ENCODE results near the gene MBP.
A peak's percentile ranks its signal among the peaks of the same experiment; 100 is the strongest.

MBP gene

GRCh38 chr18:77008006-77008405 lies 124.6 kb downstream of the MBP start:
- DNase-seq (ENCODE audit: insufficient read length, low spot score) (no peak), FAIRE-seq (no peak)
- TF ChIP-seq TAF1 (IDR thresholded peaks at IDR 0.05; ENCODE audit: low read depth, low read length), result no peak
- TF ChIP-seq POLR2AphosphoS5 (IDR thresholded peaks at IDR 0.05; ENCODE audit: low read depth, low read length), result no peak
- no peak for TF ChIP-seq POLR2A (IDR thresholded peaks at IDR 0.05; ENCODE audit: low read depth, low read length)
- TF ChIP-seq PAX5 (IDR thresholded peaks at IDR 0.05; ENCODE audit: insufficient read depth, low read length, severe bottlenecking), result no peak
- TF ChIP-seq SPI1 (IDR thresholded peaks at IDR 0.05; ENCODE audit: low read depth, low read length), result no peak
- TF ChIP-seq POU2F2 (IDR thresholded peaks at IDR 0.05; ENCODE audit: low read depth, low read length), result no peak

- TF ChIP-seq POU2F2 (IDR thresholded peaks at IDR 0.05; ENCODE audit: low read depth, low read length), result no peak
- no peak for TF ChIP-seq POLR2A (IDR thresholded peaks at IDR 0.05; ENCODE audit: low read depth, low read length)
- TF ChIP-seq TAF1 (IDR thresholded peaks at IDR 0.05; ENCODE audit: low read depth, low read length), result no peak
- no peak for TF ChIP-seq PAX5 (IDR thresholded peaks at IDR 0.05; ENCODE audit: insufficient read depth, low read length, severe bottlenecking)
- no peak for TF ChIP-seq POLR2AphosphoS5 (IDR thresholded peaks at IDR 0.05; ENCODE audit: low read depth, low read length)
- no peak for TF ChIP-seq SPI1 (IDR thresholded peaks at IDR 0.05; ENCODE audit: low read depth, low read length)
- FAIRE-seq, result no peak
- no peak for DNase-seq (ENCODE audit: insufficient read length, low spot score)
Measured at GRCh38 chr18:77007251-77007650, 125.3 kb downstream of the MBP start.

- DNase-seq (ENCODE audit: insufficient read length, low spot score), result no peak
- TF ChIP-seq SPI1 (IDR thresholded peaks at IDR 0.05; ENCODE audit: low read depth, low read length), result no peak
- no peak for FAIRE-seq
Measured at GRCh38 chr18:77006305-77007175, 126.0 kb downstream of the MBP start.

GRCh38 chr18:77005651-77006195 lies 126.9 kb downstream of the MBP start:
- DNase-seq (ENCODE audit: insufficient read length, low spot score), result no peak
- no peak for FAIRE-seq
- TF ChIP-seq POLR2A (IDR thresholded peaks at IDR 0.05; ENCODE audit: low read depth, low read length) (no peak), SPI1 (IDR thresholded peaks at IDR 0.05; ENCODE audit: low read depth, low read length) (no peak), TAF1 (IDR thresholded peaks at IDR 0.05; ENCODE audit: low read depth, low read length) (no peak), POLR2AphosphoS5 (IDR thresholded peaks at IDR 0.05; ENCODE audit: low read depth, low read length) (no peak), POU2F2 (IDR thresholded peaks at IDR 0.05; ENCODE audit: low read depth, low read length) (no peak), PAX5 (IDR thresholded peaks at IDR 0.05; ENCODE audit: insufficient read depth, low read length, severe bottlenecking) (no peak)

GRCh38 chr18:77004555-77005380 lies 127.8 kb downstream of the MBP start:
- DNase-seq (ENCODE audit: insufficient read length, low spot score) (no peak), FAIRE-seq (peak; percentile 60)
- TF ChIP-seq SPI1 (IDR thresholded peaks at IDR 0.05; ENCODE audit: low read depth, low read length), result peak; percentile 10; the same call in 1 of the 2 replicates
- no peak for TF ChIP-seq POU2F2 (IDR thresholded peaks at IDR 0.05; ENCODE audit: low read depth, low read length)
- no peak for TF ChIP-seq POLR2A (IDR thresholded peaks at IDR 0.05; ENCODE audit: low read depth, low read length)
- TF ChIP-seq PAX5 (IDR thresholded peaks at IDR 0.05; ENCODE audit: insufficient read depth, low read length, severe bottlenecking), result no peak

- DNase-seq (ENCODE audit: insufficient read length, low spot score) (no peak), FAIRE-seq (no peak)
- no peak for TF ChIP-seq POLR2AphosphoS5 (IDR thresholded peaks at IDR 0.05; ENCODE audit: low read depth, low read length)
- no peak for TF ChIP-seq TAF1 (IDR thresholded peaks at IDR 0.05; ENCODE audit: low read depth, low read length)
- no peak for TF ChIP-seq POU2F2 (IDR thresholded peaks at IDR 0.05; ENCODE audit: low read depth, low read length)
- TF ChIP-seq SPI1 (IDR thresholded peaks at IDR 0.05; ENCODE audit: low read depth, low read length), result no peak
- no peak for TF ChIP-seq PAX5 (IDR thresholded peaks at IDR 0.05; ENCODE audit: insufficient read depth, low read length, severe bottlenecking)
- TF ChIP-seq POLR2A (IDR thresholded peaks at IDR 0.05; ENCODE audit: low read depth, low read length), result no peak
Measured at GRCh38 chr18:77003316-77003715, 129.3 kb downstream of the MBP start.

GRCh38 chr18:77002496-77002895 lies 130.1 kb downstream of the MBP start:
- TF ChIP-seq POU2F2 (IDR thresholded peaks at IDR 0.05; ENCODE audit: low read depth, low read length) (no peak), POLR2A (IDR thresholded peaks at IDR 0.05; ENCODE audit: low read depth, low read length) (no peak), PAX5 (IDR thresholded peaks at IDR 0.05; ENCODE audit: insufficient read depth, low read length, severe bottlenecking) (no peak), SPI1 (IDR thresholded peaks at IDR 0.05; ENCODE audit: low read depth, low read length) (no peak), TAF1 (IDR thresholded peaks at IDR 0.05; ENCODE audit: low read depth, low read length) (no peak), POLR2AphosphoS5 (IDR thresholded peaks at IDR 0.05; ENCODE audit: low read depth, low read length) (no peak)
- FAIRE-seq (no peak), DNase-seq (ENCODE audit: insufficient read length, low spot score) (no peak)

- no peak for DNase-seq (ENCODE audit: insufficient read length, low spot score)
- no peak for FAIRE-seq
- TF ChIP-seq POLR2A (IDR thresholded peaks at IDR 0.05; ENCODE audit: low read depth, low read length) (no peak), POLR2AphosphoS5 (IDR thresholded peaks at IDR 0.05; ENCODE audit: low read depth, low read length) (no peak), SPI1 (IDR thresholded peaks at IDR 0.05; ENCODE audit: low read depth, low read length) (no peak)
Measured at GRCh38 chr18:77001979-77002378, 130.6 kb downstream of the MBP start.

- TF ChIP-seq PAX5 (IDR thresholded peaks at IDR 0.05; ENCODE audit: insufficient read depth, low read length, severe bottlenecking), result no peak
- TF ChIP-seq POLR2A (IDR thresholded peaks at IDR 0.05; ENCODE audit: low read depth, low read length), result no peak
- TF ChIP-seq POU2F2 (IDR thresholded peaks at IDR 0.05; ENCODE audit: low read depth, low read length), result no peak
- no peak for TF ChIP-seq SPI1 (IDR thresholded peaks at IDR 0.05; ENCODE audit: low read depth, low read length)
- no peak for TF ChIP-seq TAF1 (IDR thresholded peaks at IDR 0.05; ENCODE audit: low read depth, low read length)
- TF ChIP-seq POLR2AphosphoS5 (IDR thresholded peaks at IDR 0.05; ENCODE audit: low read depth, low read length), result no peak
- no peak for FAIRE-seq
- DNase-seq (ENCODE audit: insufficient read length, low spot score), result no peak
Measured at GRCh38 chr18:77001041-77001440, 131.5 kb downstream of the MBP start.

Data from GM12891 (cell line).